RCC 7860 (cell line): Measurements from ENCODE around the gene ZNF296.

Source experiments
- DNase-seq: peaks from one replicate; pipeline ENCODE4 v3.0.0-alpha.2; 2015; ENCODE audit warnings: low spot score
- FAIRE-seq: peaks from 2 replicates; lab custom pipeline; 2012; peaks lifted over from hg19 to GRCh38; lab: Jason Lieb, UNC

ZNF296 gene

DNA sequence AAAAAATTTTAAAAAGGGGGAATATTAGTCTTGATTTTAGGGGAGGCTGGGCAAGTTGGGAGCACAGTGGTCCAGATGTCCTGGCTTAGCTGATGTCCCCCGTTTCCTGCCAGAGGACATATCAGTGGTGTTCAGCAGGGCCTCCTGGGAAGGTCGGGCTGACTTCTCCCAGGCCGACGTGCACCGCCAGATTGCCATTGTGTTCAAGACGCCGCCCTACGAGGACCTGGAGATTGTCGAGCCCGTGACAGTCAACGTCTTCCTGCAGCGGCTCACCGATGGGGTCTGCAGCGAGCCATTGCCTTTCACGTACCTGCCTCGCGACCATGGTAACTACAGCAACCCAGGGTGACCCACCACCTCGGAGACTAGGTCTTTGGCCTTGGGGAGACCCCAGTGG is 43.9 kb downstream of the ZNF296 start:
- no peak for DNase-seq
- no peak for FAIRE-seq

DNA sequence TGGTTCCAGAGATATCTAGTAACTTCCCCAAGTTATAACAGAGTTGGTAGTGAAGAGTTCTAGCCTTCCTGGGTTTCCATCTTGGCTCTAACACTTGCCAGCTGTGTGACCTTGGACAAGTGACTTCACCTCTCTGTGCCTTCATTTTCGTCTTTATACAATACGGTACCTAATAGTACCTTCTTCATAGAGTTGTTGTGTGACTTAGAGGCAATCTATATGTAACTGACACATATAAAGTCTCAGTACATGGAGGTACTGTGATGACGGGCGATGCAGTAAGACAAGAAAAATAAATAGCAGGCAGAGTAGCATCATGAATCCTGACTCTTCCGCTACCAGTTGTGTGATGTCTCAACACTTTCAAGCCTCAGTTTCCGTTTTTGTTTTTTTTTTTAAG is 45.5 kb downstream of the ZNF296 start:
- DNase-seq (no peak), FAIRE-seq (no peak)

DNA sequence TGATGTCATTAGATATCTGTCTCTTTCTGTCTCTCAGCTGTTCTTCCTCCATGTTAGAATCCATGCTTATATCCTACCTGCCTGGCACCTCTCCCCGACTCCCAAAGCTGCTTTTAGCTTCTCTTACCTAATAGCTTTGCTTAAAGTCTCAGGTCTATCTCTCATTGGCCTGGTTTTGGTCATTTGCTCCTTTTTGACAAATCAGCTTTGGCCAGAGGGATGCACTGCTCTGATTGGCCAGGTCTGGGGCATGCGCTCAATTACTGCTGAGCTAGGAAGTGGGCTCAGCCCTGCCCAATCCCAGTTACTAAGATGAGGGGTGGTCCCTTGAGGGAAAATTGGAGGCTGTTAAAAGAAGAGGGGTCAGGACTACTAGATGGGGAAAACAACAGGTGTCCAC is 48.9 kb downstream of the ZNF296 start:
- FAIRE-seq, result no peak
- DNase-seq, result no peak

DNA sequence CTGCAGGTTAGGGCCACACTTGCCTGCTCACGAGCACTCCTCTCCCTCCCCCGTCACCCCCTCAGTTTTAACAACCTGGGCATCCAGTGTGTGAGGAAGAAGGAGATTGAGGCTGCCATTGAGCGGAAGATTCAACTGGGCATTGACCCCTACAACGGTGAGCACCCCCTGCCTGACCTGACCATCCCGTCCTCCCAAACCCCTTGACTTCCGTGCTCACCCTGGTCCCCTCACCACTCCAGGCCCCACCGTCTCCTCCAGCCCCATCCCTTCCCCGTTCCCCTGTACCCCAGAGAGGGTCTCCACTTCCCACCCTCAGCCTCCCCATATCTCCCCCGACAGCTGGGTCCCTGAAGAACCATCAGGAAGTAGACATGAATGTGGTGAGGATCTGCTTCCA is 51.0 kb downstream of the ZNF296 start:
- FAIRE-seq (no peak), DNase-seq (no peak)

DNA sequence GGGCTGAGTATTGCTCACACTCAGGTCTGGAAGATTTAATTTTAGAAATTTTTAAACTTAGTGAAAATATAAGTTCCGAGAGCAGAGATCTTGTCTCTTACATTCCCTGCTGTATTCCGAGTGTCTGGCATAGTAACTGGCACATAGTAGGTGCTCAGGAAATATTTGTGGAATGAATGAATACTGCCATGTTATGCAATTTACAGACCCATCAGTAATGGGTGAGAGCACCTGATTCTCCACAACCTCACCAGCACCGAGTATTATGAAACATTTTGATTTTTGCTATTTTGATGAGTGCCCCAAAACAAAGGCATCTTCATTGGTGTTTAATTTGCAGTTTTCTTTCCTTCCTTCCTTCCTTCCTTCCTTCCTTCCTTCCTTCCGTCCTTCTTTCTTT is 53.2 kb downstream of the ZNF296 start:
- no peak for DNase-seq
- FAIRE-seq, result no peak

DNA sequence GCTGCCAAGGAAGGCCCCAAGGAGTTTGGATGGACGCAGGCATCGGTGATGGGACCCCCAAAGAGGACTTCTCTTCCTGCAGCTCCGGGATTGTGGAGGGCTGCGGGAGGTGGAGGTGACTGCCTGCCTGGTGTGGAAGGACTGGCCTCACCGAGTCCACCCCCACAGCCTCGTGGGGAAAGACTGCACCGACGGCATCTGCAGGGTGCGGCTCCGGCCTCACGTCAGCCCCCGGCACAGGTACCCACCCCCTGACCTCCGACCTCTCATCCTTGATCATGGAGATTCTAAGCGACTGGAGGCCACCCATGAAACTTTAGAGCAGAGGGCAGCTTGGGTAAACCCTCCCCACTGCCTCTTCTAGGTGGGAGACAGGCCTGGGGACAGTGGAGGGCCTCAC is 54.3 kb downstream of the ZNF296 start:
- FAIRE-seq, result no peak
- no peak for DNase-seq
